SJSA1 (cell line): ENCODE results near the gene NPLOC4. TPM values are rescaled to one million over a fixed set of nuclear protein-coding genes. Genes with fewer than 3 reads are reported as not detected.

Experiments used
- DNase-seq, 2 experiments: peaks; one replicate each; pipeline ENCODE4 v3.0.0-alpha.2; 2015 to 2020; ENCODE audit warnings: low spot score in 2 of 2, low read depth in 1 of 2
- H3K27ac ChIP-seq: fragments of 250-450 bp; sonication (Bioruptor Pico); 2 replicates; pipeline ENCODE4 v1.5.1; 2020; ENCODE audit warnings: mild to moderate bottlenecking, moderate library complexity
- H3K27me3 ChIP-seq: fragments of 250-450 bp; sonication (Bioruptor Pico); replicated peaks from 2 replicates; pipeline ENCODE4 v1.5.1; 2020; ENCODE audit warnings: mild to moderate bottlenecking, moderate library complexity
- H3K36me3 ChIP-seq: fragments of 250-450 bp; sonication (Bioruptor Pico); 2 replicates; pipeline ENCODE4 v1.5.1; 2020; ENCODE audit warnings: mild to moderate bottlenecking
- H3K4me1 ChIP-seq: fragments of 250-450 bp; sonication (Bioruptor Pico); replicated peaks from 2 replicates; pipeline ENCODE4 v1.6.1; 2021; ENCODE audit warnings: mild to moderate bottlenecking
- H3K4me3 ChIP-seq: fragments of 250-450 bp; sonication (Bioruptor Pico); 2 replicates; pipeline ENCODE4 v1.5.1; 2020; ENCODE audit warnings: mild to moderate bottlenecking
- H3K9me3 ChIP-seq: fragments of 250-450 bp; sonication (Bioruptor Pico); replicated peaks from 2 replicates; pipeline ENCODE4 v1.5.1; 2020; ENCODE audit warnings: mild to moderate bottlenecking
- total RNA-seq: library from RNA; depleted of rRNA; stranded (reverse); fragments of >200 nt; shearing (Covaris generic); gene quantifications from 2 replicates; pipeline ENCODE4 v1.2.3, GENCODE V29; 2014

The NPLOC4 gene
- total RNA-seq, 1 experiment from 2014 or later: 111 TPM

- Histone ChIP-seq H3K27ac (no peak overlapping the region), H3K27me3 (no peaks in the 10 kb centered on the region), H3K4me1 (peaks cover 38% of the 10 kb centered on the region), H3K9me3 (no peaks in the 10 kb centered on the region), H3K4me3 (no peak overlapping the region), H3K36me3 (peaks cover 91% of the 10 kb centered on the region)
- DNase-seq: no peak
Measured at GRCh38 chr17:81568416-81568815, 68.5 kb downstream of the NPLOC4 start.

- Histone ChIP-seq H3K9me3 (no peaks in the 10 kb centered on the region), H3K36me3 (peaks cover 91% of the 10 kb centered on the region), H3K27me3 (no peaks in the 10 kb centered on the region), H3K4me1 (peaks cover 43% of the 10 kb centered on the region), H3K27ac (peak overlapping the region; percentile 41), H3K4me3 (no peak overlapping the region)
- DNase-seq: no peak
Measured at GRCh38 chr17:81567191-81567590, 69.7 kb downstream of the NPLOC4 start.

- peak overlapping the region; percentile 41 for H3K27ac ChIP-seq
- H3K4me3 ChIP-seq: no peak overlapping the region
- H3K4me1 ChIP-seq: peaks cover 49% of the 10 kb centered on the region
- H3K36me3 ChIP-seq: peaks cover 93% of the 10 kb centered on the region
- peak; percentile 99 for DNase-seq
- H3K9me3 ChIP-seq: no peaks in the 10 kb centered on the region
- H3K27me3 ChIP-seq: no peaks in the 10 kb centered on the region
Measured at GRCh38 chr17:81566461-81567126, 70.3 kb downstream of the NPLOC4 start.

DNA sequence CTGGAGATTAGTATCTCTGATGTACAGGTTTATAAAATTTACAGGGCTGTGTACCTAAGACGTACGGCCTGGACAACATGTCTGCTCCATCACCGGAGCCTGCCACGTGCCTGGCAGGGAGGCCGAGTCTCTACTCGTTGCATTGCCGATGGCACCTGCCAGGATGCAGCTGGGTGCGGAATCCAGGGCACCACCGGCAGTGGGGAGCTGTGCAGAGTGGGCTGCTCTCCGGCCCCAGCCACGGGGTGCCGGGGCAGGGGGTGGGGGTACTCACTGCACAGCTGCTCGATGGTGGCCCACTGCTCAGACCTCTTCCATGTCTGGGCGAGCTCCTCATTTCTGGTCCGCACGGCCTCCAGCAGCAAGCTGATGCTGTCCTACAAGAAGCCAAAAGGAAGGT lies 71.7 kb downstream of the NPLOC4 start:
- H3K27ac ChIP-seq: no peak overlapping the region
- peaks cover 63% of the 10 kb centered on the region for H3K4me1 ChIP-seq
- no peak for DNase-seq
- no peaks in the 10 kb centered on the region for H3K9me3 ChIP-seq
- no peaks in the 10 kb centered on the region for H3K27me3 ChIP-seq
- no peak overlapping the region for H3K4me3 ChIP-seq
- peaks cover 93% of the 10 kb centered on the region for H3K36me3 ChIP-seq

GRCh38 chr17:81564778-81565177 lies 72.1 kb downstream of the NPLOC4 start:
- H3K4me3 ChIP-seq: no peak overlapping the region
- no peaks in the 10 kb centered on the region for H3K27me3 ChIP-seq
- H3K4me1 ChIP-seq: peaks cover 65% of the 10 kb centered on the region
- peaks cover 93% of the 10 kb centered on the region for H3K36me3 ChIP-seq
- H3K9me3 ChIP-seq: no peaks in the 10 kb centered on the region
- H3K27ac ChIP-seq: no peak overlapping the region
- DNase-seq: no peak

GRCh38 chr17:81563861-81564586 lies 72.9 kb downstream of the NPLOC4 start:
- H3K4me3 ChIP-seq: no peak overlapping the region
- peaks cover 93% of the 10 kb centered on the region for H3K36me3 ChIP-seq
- H3K27ac ChIP-seq: no peak overlapping the region
- no peaks in the 10 kb centered on the region for H3K9me3 ChIP-seq
- H3K4me1 ChIP-seq: peaks cover 64% of the 10 kb centered on the region
- no peaks in the 10 kb centered on the region for H3K27me3 ChIP-seq
- no peak for DNase-seq

DNA sequence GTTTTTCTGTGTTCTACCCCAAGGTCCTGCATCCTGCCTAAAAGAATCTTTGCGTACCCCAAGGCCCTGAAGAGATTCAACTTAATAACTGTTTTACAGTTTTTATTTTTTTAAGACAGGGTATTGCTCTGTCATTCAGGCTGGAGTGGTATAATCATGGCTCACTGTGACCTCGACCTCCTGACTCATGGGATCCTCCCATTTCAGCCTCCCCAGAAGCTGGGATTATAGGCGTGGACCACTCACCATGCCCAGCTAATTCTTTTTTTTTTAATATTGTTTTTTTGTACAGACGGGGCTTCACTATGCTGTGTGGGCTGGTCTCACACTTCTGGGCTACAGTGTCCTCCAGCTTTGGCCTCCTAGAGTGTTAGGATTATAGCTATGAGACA lies 75.4 kb downstream of the NPLOC4 start:
- peak overlapping the region; percentile 9; the same call in 1 of the 2 replicates for H3K27ac ChIP-seq
- no peak for DNase-seq
- H3K9me3 ChIP-seq: no peaks in the 10 kb centered on the region
- H3K4me1 ChIP-seq: peaks cover 50% of the 10 kb centered on the region
- no peaks in the 10 kb centered on the region for H3K27me3 ChIP-seq
- no peak overlapping the region for H3K4me3 ChIP-seq
- H3K36me3 ChIP-seq: peaks cover 99% of the 10 kb centered on the region

DNA sequence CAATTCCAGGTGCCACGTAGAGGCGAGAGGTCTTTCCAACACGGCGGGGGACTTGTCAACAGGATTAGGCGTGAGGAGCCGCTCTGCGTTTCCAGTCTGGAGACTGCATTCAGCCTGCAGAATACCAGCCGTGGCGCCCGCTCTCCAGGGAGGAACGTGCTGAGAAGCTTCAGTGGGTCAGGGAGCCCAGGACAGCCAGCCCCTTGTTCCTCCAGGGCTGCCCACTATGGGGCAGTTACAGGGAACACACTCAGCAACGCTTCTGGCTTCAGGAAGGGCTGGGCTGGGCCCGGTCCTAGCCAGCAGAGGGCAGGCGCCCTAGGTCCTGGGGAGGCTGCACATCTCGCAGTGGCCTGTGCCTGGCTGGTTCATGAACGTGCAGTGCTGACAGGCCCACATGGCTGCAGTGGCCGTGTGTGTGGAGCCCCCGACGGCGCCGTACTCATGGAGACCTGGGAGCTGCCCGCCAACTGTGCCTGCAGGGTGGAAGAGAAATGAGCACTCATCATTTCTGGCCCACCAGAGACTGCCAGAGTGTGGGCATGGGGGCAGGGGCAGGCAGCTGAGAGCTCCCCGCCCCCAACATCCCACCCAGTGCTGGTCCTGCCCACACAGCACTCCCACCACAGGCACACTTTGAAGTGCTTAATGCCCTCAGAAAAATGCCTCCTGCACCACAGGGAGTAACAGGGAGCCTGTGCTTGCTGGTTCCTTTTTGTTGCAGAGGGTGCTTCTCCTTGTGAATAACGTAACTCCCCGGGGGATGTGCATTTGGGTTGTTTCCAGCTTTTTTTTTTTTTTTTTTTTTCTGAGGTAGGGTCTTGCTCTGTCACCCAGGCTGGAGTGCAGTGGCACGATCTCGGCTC lies 77.7 kb downstream of the NPLOC4 start:
- Histone ChIP-seq H3K9me3 (0 out of 2 replicates have a peak, but pooled peaks cover 3% of the 10 kb centered on the region), H3K4me3 (no peak overlapping the region), H3K27me3 (no peaks in the 10 kb centered on the region), H3K36me3 (peaks cover 87% of the 10 kb centered on the region), H3K4me1 (peaks cover 49% of the 10 kb centered on the region), H3K27ac (no peak overlapping the region)
- peak in 1 of 2 experiments; percentile 65 for DNase-seq

DNA sequence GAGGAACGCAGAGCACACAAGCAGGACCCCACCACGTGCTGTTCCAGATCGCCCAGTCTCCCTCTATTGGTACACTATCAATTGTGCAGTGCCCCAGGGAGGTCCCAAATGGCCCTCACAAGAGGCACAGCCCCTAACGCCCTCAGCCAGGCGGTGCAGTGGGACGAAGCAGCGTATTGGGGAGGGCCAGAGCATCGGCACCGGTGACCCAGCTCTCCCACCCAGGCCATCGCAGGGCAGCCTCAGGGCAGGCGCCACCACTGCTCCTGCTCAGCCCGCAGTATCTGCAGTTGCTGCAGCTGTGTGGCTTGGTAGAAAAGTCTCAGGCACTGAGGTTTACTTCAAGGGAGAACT lies 78.8 kb downstream of the NPLOC4 start:
- no peak for DNase-seq
- H3K27me3 ChIP-seq: no peaks in the 10 kb centered on the region
- no peak overlapping the region for H3K4me3 ChIP-seq
- H3K9me3 ChIP-seq: 0 out of 2 replicates have a peak, but pooled peaks cover 3% of the 10 kb centered on the region
- H3K27ac ChIP-seq: no peak overlapping the region
- peaks cover 60% of the 10 kb centered on the region for H3K4me1 ChIP-seq
- peaks cover 76% of the 10 kb centered on the region for H3K36me3 ChIP-seq

DNA sequence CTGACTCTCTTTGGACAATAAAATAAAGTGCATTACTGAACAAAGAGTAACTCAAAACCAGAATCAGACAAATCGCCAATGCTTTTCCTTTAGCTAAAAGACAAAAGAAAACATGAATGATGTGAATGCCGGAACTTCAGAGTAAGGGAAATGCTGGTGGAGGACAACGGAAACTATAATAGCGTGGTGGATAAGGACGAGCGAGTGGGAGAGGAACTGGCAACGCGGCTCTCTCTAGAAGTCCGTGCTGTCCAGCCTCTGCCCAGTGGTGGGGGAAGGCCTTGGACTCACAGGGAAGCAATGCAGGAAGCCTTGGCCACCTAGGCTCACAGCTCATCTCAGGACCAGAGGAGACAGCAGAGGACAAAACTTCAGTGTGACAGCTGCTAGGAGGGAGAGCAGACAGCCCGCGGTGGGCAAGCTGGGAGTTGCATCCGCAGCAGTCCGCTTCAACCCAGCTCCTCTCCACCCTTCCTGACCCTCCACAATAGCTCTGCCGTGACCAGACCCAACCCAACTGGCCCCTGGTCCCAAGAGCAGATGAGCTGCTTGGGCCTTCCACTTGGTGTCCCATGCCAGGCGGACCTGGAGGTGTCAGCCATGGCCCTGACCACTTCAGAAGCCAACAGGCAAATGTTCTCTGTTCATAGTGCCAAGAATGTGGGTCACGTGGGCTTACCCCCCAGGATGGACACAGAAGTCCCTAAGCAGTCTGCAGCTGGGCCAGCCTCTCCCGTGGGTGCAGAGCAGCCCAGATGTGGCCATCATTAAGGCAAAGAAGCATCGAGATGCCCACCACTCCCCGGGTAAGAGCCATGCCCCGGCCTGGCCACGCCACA lies 79.4 kb downstream of the NPLOC4 start:
- Histone ChIP-seq H3K4me1 (peaks cover 64% of the 10 kb centered on the region), H3K27ac (no peak overlapping the region), H3K4me3 (no peak overlapping the region), H3K27me3 (no peaks in the 10 kb centered on the region), H3K36me3 (peaks cover 71% of the 10 kb centered on the region), H3K9me3 (peaks cover 5% of the 10 kb centered on the region; the same call in 1 of the 2 replicates)
- DNase-seq: no peak

GRCh38 chr17:81556863-81557262 lies 80.0 kb downstream of the NPLOC4 start:
- Histone ChIP-seq H3K4me1 (peaks cover 58% of the 10 kb centered on the region), H3K9me3 (peaks cover 10% of the 10 kb centered on the region; the same call in 1 of the 2 replicates), H3K36me3 (peaks cover 71% of the 10 kb centered on the region), H3K4me3 (no peak overlapping the region), H3K27ac (no peak overlapping the region), H3K27me3 (no peaks in the 10 kb centered on the region)
- DNase-seq: no peak

DNA sequence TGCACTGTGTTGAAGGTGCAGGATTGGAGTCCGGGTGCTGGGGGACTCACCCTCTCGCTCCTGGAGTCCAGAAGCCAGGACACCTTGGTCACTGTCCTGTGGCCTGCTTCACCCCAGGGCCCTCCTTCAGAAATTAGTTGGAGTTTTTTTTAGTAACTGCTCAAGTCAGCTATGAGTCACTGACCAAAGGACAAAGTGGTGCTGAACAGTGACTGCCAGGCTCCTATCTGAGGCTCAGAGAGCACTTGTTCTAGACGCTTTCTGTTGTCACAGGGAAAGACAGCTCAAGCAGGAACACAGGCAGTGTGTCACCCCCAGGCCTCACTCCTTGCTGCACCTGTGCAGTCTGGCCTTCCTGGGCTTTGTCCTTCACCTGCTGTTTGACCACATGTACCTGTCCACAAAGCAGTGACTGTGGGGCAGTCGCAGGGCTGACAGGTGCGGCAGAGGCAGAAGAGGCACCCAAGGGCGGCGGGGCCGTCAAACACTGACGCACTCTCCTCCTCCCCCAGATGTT lies 80.7 kb downstream of the NPLOC4 start:
- Histone ChIP-seq H3K27ac (no peak overlapping the region), H3K9me3 (peaks cover 10% of the 10 kb centered on the region; the same call in 1 of the 2 replicates), H3K4me3 (no peak overlapping the region), H3K4me1 (peaks cover 58% of the 10 kb centered on the region), H3K36me3 (peaks cover 69% of the 10 kb centered on the region), H3K27me3 (no peaks in the 10 kb centered on the region)
- DNase-seq: no peak
